Aorta (tissue), 5 donors: ENCODE results near the gene MAST4. TPM values are rescaled to one million over a fixed set of nuclear protein-coding genes. Genes with fewer than 3 reads are reported as not detected.

Experiments used
- ATAC-seq: fragments of 200-7000 bp; cut with Tn5 transposase; one replicate; pipeline ENCODE4 v1.9.1; 2022; ENCODE audit warnings: moderate library complexity; ENCODE audit not compliant: low FRiP score
- DNase-seq, 2 donors: peaks; one replicate each; pipeline ENCODE4 v3.0.0-alpha.2; 2020
- H3K27ac ChIP-seq, 2 donors: one replicate each; pipeline ENCODE4 v1.5.1; 2013; ENCODE audit warnings: low read length in 2 of 2, mild to moderate bottlenecking in 2 of 2, moderate library complexity in 2 of 2, control low read depth in 1 of 2, inconsistent platforms in 1 of 2, low read depth in 1 of 2
- H3K27me3 ChIP-seq, 2 donors: one replicate each; pipeline ENCODE4 v1.6.1; 2013; ENCODE audit warnings: control low read depth in 1 of 2, low read length in 1 of 2, mild to moderate bottlenecking in 1 of 2, moderate library complexity in 1 of 2; ENCODE audit not compliant: insufficient read depth in 2 of 2, control insufficient read depth in 1 of 2
- H3K36me3 ChIP-seq, 2 donors: one replicate each; pipeline ENCODE4 v1.6.1; 2013; ENCODE audit warnings: control low read depth in 1 of 2, low read length in 1 of 2, mild to moderate bottlenecking in 1 of 2; ENCODE audit not compliant: insufficient read depth in 2 of 2, control insufficient read depth in 1 of 2
- H3K4me1 ChIP-seq, 2 donors: one replicate each; pipeline ENCODE4 v1.6.1; 2013; ENCODE audit warnings: low read length in 2 of 2, control low read depth in 1 of 2, mild to moderate bottlenecking in 1 of 2, moderate library complexity in 1 of 2; ENCODE audit not compliant: insufficient read depth in 2 of 2, control insufficient read depth in 1 of 2
- H3K4me3 ChIP-seq, 2 donors: one replicate each; pipeline ENCODE4 v1.5.1; 2013; ENCODE audit warnings: low read length in 2 of 2, control low read depth in 1 of 2, mild to moderate bottlenecking in 1 of 2
- H3K9me3 ChIP-seq: one replicate; pipeline ENCODE4 v1.6.1; 2013; ENCODE audit warnings: mild to moderate bottlenecking, low read length; ENCODE audit not compliant: control insufficient read depth
- WGBS, 2 donors: extraction: QIAGEN DNeasy Blood & Tissue Kit; methylation state at CpG; one replicate each; pipeline ENCODE4 v1.1.7; 2013; 5-methylcytosine and 5-hydroxymethylcytosine counted together
- intact Hi-C, 2 donors: fragments of 100-400 bp; cut with DNase I; formaldehyde crosslinking; loops; one replicate each; pipeline versions ENCODE4 v1.14.2 to v1.15.0; 2022
- polyA plus RNA-seq, 2 donors: library from polyadenylated mRNA; stranded (reverse); fragments of 200-250 nt; gene quantifications; one replicate each; pipeline ENCODE4 v1.2.3, GENCODE V29; 2013
- total RNA-seq, 2 donors: library from RNA; stranded (reverse); fragmentation: NEBNext Ultra II Directional; extraction: Animal tissue kit (Norgen Biotek cat#: 25700); gene quantifications; one replicate each; pipeline ENCODE4 v1.2.1, GENCODE V29; 2021
- donor health status: healthy with polysubstance abuse.
- donor health status: Bipolar disorder and iron deficiency.
- donor health status: DM: no; HTN: no; CAD: no.
- donor health status: DM: no; HTN: no; CAD: no.
- donor health status: DM: yes; HTN: yes; CAD: no.

MAST4 gene
- total and polyA plus RNA-seq, 4 donors = 2.4 to 66.5 (median 24.9) TPM

- Histone ChIP-seq H3K36me3 (no peaks in the 10 kb centered on the region), H3K4me3 (no peak overlapping the region), H3K27me3 (no peaks in the 10 kb centered on the region), H3K27ac (no peak overlapping the region), H3K4me1 (no peaks in the 10 kb centered on the region), H3K9me3 (no peaks in the 10 kb centered on the region)
- WGBS, 2 donors = 97 to 98% methylated on average over 10 of the region's 10 CpGs
- DNase-seq (no peak), ATAC-seq (no peak)
- intact Hi-C loops = no loop called here
These were observed 274.5 kb downstream of the MAST4 start for GRCh38 chr5:66870708-66871107.

GRCh38 chr5:66871651-66872050 lies 275.5 kb downstream of the MAST4 start:
- Histone ChIP-seq H3K4me1 (no peaks in the 10 kb centered on the region), H3K4me3 (no peak overlapping the region), H3K9me3 (no peaks in the 10 kb centered on the region), H3K27ac (no peak overlapping the region), H3K36me3 (no peaks in the 10 kb centered on the region), H3K27me3 (no peaks in the 10 kb centered on the region)
- WGBS, 2 donors = 91 to 92% methylated on average over 5 of the region's 5 CpGs
- intact Hi-C loops = no loop called here
- ATAC-seq (no peak), DNase-seq (no peak)

- H3K4me3 ChIP-seq = no peak overlapping the region
These were observed 276.6 kb downstream of the MAST4 start for GRCh38 chr5:66872736-66873331.

GRCh38 chr5:66874004-66874403 lies 277.8 kb downstream of the MAST4 start:
- no peak for DNase-seq
- Histone ChIP-seq H3K27ac (no peak overlapping the region), H3K4me1 (peaks cover 0 to 2% of the 10 kb centered on the region in 2 donors), H3K4me3 (no peak overlapping the region), H3K9me3 (no peaks in the 10 kb centered on the region), H3K27me3 (no peaks in the 10 kb centered on the region), H3K36me3 (no peaks in the 10 kb centered on the region)
- intact Hi-C loops = no loop called here
- 84 to 91% methylated on average over 3 of the region's 3 CpGs for WGBS, 2 donors
- no peak for ATAC-seq

More at GRCh38 chr5:66872736-66873331, 276.6 kb downstream of the MAST4 start:
- Histone ChIP-seq H3K36me3 (no peaks in the 10 kb centered on the region), H3K4me1 (no peaks in the 10 kb centered on the region), H3K27me3 (no peaks in the 10 kb centered on the region), H3K27ac (no peak overlapping the region), H3K9me3 (no peaks in the 10 kb centered on the region)
- intact Hi-C loops = no loop called here
- no peak for ATAC-seq
- 96% methylated on average over 6 of the region's 6 CpGs for WGBS, 2 donors
- DNase-seq = no peak

GRCh38 chr5:66875315-66875714 lies 279.1 kb downstream of the MAST4 start:
- H3K4me3 ChIP-seq = no peak overlapping the region
- H3K27me3 ChIP-seq = no peaks in the 10 kb centered on the region
- H3K36me3 ChIP-seq = no peaks in the 10 kb centered on the region
- H3K9me3 ChIP-seq = no peaks in the 10 kb centered on the region
- intact Hi-C loops = no loop called here
- no peak overlapping the region for H3K27ac ChIP-seq
- ATAC-seq (no peak), DNase-seq (no peak)
- H3K4me1 ChIP-seq = peaks cover 0 to 2% of the 10 kb centered on the region in 2 donors

- no peak for DNase-seq
- intact Hi-C loops = no loop called here
- H3K4me1 ChIP-seq = peaks cover 0 to 2% of the 10 kb centered on the region in 2 donors
- no peaks in the 10 kb centered on the region for H3K9me3 ChIP-seq
- no peak for ATAC-seq
- no peak overlapping the region for H3K4me3 ChIP-seq
- no peak overlapping the region for H3K27ac ChIP-seq
- WGBS, 2 donors = 97 to 98% methylated on average over 6 of the region's 6 CpGs
- no peaks in the 10 kb centered on the region for H3K27me3 ChIP-seq
- H3K36me3 ChIP-seq = no peaks in the 10 kb centered on the region
These were observed 280.1 kb downstream of the MAST4 start for GRCh38 chr5:66876266-66876807.

GRCh38 chr5:66877843-66878242 lies 281.6 kb downstream of the MAST4 start:
- intact Hi-C loops = no loop called here
- H3K36me3 ChIP-seq = no peaks in the 10 kb centered on the region
- no peak overlapping the region for H3K27ac ChIP-seq
- WGBS, 2 donors = 40 to 53% methylated on average over 3 of the region's 3 CpGs
- ATAC-seq (no peak), DNase-seq (no peak)
- no peaks in the 10 kb centered on the region for H3K9me3 ChIP-seq
- H3K4me3 ChIP-seq = no peak overlapping the region
- H3K4me1 ChIP-seq = peaks cover 3 to 4% of the 10 kb centered on the region in 2 donors
- H3K27me3 ChIP-seq = no peaks in the 10 kb centered on the region

GRCh38 chr5:66880401-66880800 lies 284.2 kb downstream of the MAST4 start:
- intact Hi-C loops = no loop called here
- Histone ChIP-seq H3K9me3 (no peaks in the 10 kb centered on the region), H3K27ac (no peak overlapping the region), H3K4me3 (no peak overlapping the region), H3K27me3 (no peaks in the 10 kb centered on the region), H3K4me1 (peaks cover 3 to 4% of the 10 kb centered on the region in 2 donors), H3K36me3 (no peaks in the 10 kb centered on the region)
- ATAC-seq (no peak), DNase-seq (no peak)
- WGBS, 2 donors = 83 to 87% methylated on average over 3 of the region's 3 CpGs

GRCh38 chr5:66881480-66882161 lies 285.4 kb downstream of the MAST4 start:
- DNase-seq = peak in 1 of 2 donors; percentile 52
- Histone ChIP-seq H3K36me3 (no peaks in the 10 kb centered on the region), H3K27ac (no peak overlapping the region), H3K27me3 (no peaks in the 10 kb centered on the region), H3K4me3 (no peak overlapping the region), H3K9me3 (no peaks in the 10 kb centered on the region), H3K4me1 (peaks cover 3 to 4% of the 10 kb centered on the region in 2 donors)
- intact Hi-C loops = no loop called here
- WGBS, 2 donors = 1 to 5% methylated on average over 2 of the region's 2 CpGs
- ATAC-seq = no peak
